Osteocyte (in vitro differentiated cells): ENCODE measurements around the gene BCAT1. TPM values are rescaled to one million over a fixed set of nuclear protein-coding genes. Genes with fewer than 3 reads are reported as not detected.
"Not testable (repeated sequence)": the region's sequence is repeated elsewhere in the genome, so short reads cannot be mapped to it uniquely, and the experiment has no call there.

Experiments used
- DNase-seq: peaks from one replicate; pipeline ENCODE4 v3.0.0; 2021; ENCODE audit warnings: mixed read lengths; ENCODE audit not compliant: unreplicated experiment; ENCODE audit errors: extremely low spot score
- H3K27ac Mint-ChIP-seq: one replicate; pipeline ENCODE4 v1.8.0; 2021; ENCODE audit warnings: mild to moderate bottlenecking, mixed read lengths; ENCODE audit not compliant: unreplicated experiment
- H3K27me3 Mint-ChIP-seq: one replicate; pipeline ENCODE4 v1.8.0; 2021; ENCODE audit warnings: mixed read lengths; ENCODE audit not compliant: unreplicated experiment
- H3K36me3 Mint-ChIP-seq: one replicate; pipeline ENCODE4 v1.8.0; 2021; ENCODE audit warnings: mixed read lengths; ENCODE audit not compliant: unreplicated experiment
- H3K4me1 Mint-ChIP-seq: one replicate; pipeline ENCODE4 v1.8.0; 2021; ENCODE audit warnings: mixed read lengths; ENCODE audit not compliant: unreplicated experiment
- H3K4me3 Mint-ChIP-seq: one replicate; pipeline ENCODE4 v1.8.0; 2021; ENCODE audit warnings: mild to moderate bottlenecking, moderate library complexity, mixed read lengths; ENCODE audit not compliant: unreplicated experiment
- H3K9me3 Mint-ChIP-seq: one replicate; pipeline ENCODE4 v1.8.0; 2021; ENCODE audit warnings: mixed read lengths; ENCODE audit not compliant: unreplicated experiment
- CTCF ChIP-seq: fragments of 200-600 bp; sonication (generic); IDR thresholded peaks from 2 replicates; pipeline ENCODE4 v1.5.0; 2021; ENCODE audit warnings: antibody characterized with exemption, mild to moderate bottlenecking, moderate library complexity
- total RNA-seq: library from RNA; stranded (reverse); gene quantifications from 2 replicates; pipeline ENCODE4 v1.2.1, GENCODE V29; 2021

The BCAT1 gene
- total RNA-seq, 1 donor from 2014 or later, result 155 TPM

- peak overlapping the region; percentile 44 for H3K4me3 Mint-ChIP-seq
Observed at GRCh38 chr12:24911271-24911791, 37.6 kb downstream of the BCAT1 start.

DNA sequence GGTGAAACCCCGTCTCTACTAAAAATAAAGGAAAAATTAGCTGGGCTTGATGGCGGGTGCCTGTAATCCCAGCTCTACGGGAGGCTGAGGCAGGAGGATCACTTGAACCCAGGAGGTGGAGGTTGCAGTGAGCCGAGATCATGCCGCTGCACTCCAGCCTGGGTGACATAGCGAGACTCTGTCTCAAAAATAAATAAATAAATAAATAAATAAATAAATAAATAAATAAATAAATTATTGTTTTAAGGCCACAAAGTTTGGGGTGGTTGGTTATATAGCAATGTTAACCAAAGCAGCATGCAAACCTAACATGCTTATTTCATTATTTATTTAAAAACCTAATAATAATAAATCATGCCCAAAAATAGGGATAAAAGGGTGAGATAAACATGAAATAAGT lies 38.7 kb downstream of the BCAT1 start:
- H3K27me3 Mint-ChIP-seq, DNase-seq, H3K4me3 Mint-ChIP-seq, H3K9me3 Mint-ChIP-seq: not testable (repeated sequence)
- peaks cover 51% of the 10 kb centered on the region for H3K4me1 Mint-ChIP-seq
- peaks cover 10% of the 10 kb centered on the region for H3K36me3 Mint-ChIP-seq
- peak overlapping the region; percentile 24 for H3K27ac Mint-ChIP-seq

More at GRCh38 chr12:24911271-24911791, 37.6 kb downstream of the BCAT1 start:
- DNase-seq, result peak; percentile 84
- no peaks in the 10 kb centered on the region for H3K27me3 Mint-ChIP-seq
- H3K27ac Mint-ChIP-seq, result peak overlapping the region; percentile 90
- TF ChIP-seq CTCF, result no peak
- peaks cover 12% of the 10 kb centered on the region for H3K36me3 Mint-ChIP-seq
- no peaks in the 10 kb centered on the region for H3K9me3 Mint-ChIP-seq
- H3K4me1 Mint-ChIP-seq, result peaks cover 51% of the 10 kb centered on the region

DNA sequence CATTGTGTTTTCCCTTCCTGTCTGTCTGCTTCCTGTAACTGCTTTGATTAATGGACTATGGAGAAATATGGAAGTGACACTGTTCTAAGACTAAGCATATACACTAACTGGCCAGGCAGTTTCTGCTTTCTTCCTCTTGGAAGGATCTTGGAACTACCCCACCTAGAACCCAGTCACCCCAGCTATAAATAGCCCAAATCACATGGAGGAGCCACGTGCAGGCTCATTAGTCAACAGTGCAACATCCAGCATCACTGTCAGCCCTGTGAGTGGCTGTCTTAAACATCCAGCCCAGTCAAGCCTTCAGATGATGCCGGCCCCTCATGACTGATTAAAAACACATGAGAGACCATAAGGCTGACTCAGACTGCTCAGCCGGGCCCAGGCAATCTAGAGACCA lies 39.2 kb downstream of the BCAT1 start:
- peak; percentile 62 for DNase-seq
- peaks cover 10% of the 10 kb centered on the region for H3K36me3 Mint-ChIP-seq
- peak overlapping the region; percentile 24 for H3K27ac Mint-ChIP-seq
- H3K4me1 Mint-ChIP-seq, result peaks cover 48% of the 10 kb centered on the region
- no peaks in the 10 kb centered on the region for H3K27me3 Mint-ChIP-seq
- no peaks in the 10 kb centered on the region for H3K9me3 Mint-ChIP-seq
- no peak overlapping the region for H3K4me3 Mint-ChIP-seq
- TF ChIP-seq CTCF, result no peak

GRCh38 chr12:24907464-24907863 lies 41.4 kb downstream of the BCAT1 start:
- Mint-ChIP-seq H3K36me3 (peaks cover 10% of the 10 kb centered on the region), H3K4me1 (peaks cover 28% of the 10 kb centered on the region), H3K4me3 (no peak overlapping the region), H3K9me3 (no peaks in the 10 kb centered on the region), H3K27me3 (no peaks in the 10 kb centered on the region), H3K27ac (no peak overlapping the region)
- DNase-seq, result no peak
- TF ChIP-seq CTCF, result no peak

DNA sequence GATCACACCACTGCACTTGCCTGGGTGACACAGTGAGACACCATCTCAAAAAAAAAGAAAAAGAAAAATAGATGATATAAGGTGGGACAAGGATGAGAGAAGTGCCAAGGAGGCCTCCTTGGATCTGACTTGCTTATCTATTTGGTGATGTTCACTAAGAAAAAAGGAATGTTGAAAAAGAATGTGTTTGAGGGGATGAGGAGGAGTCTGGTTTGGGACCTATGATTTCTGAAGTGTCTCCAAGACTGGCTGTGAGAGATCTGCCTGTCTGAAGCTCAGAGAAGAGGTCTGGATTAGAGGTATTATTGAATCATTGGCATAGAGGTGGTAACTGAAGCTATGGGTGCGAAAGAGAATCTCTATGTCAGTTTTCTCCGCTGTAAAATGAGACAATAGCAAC lies 42.8 kb downstream of the BCAT1 start:
- H3K4me3 Mint-ChIP-seq, result no peak overlapping the region
- DNase-seq, result no peak
- H3K27me3 Mint-ChIP-seq, result no peaks in the 10 kb centered on the region

More for the DNA sequence above, 42.8 kb downstream of the BCAT1 start:
- peaks cover 26% of the 10 kb centered on the region for H3K4me1 Mint-ChIP-seq
- TF ChIP-seq CTCF, result no peak
- no peaks in the 10 kb centered on the region for H3K9me3 Mint-ChIP-seq
- H3K27ac Mint-ChIP-seq, result no peak overlapping the region
- peaks cover 9% of the 10 kb centered on the region for H3K36me3 Mint-ChIP-seq
